PC-9 (cell line): ENCODE results near the gene S100A11. TPM values are rescaled to one million over a fixed set of nuclear protein-coding genes. Genes with fewer than 3 reads are reported as not detected.

Experiments used
- BruUV-seq: library from RNA; stranded (reverse); fragments of 400-500 nt; replicated peaks from 2 replicates; lab custom pipeline; 2021; lab: Mats Ljungman, UMichigan
- CTCF ChIA-PET: fragments of 300-600 bp; sonication (Branson Sonifier 250); formaldehyde crosslinking; loops from one replicate; lab custom pipeline; 2022; ENCODE audit warnings: antibody characterized with exemption; lab: Charles Lee
- POLR2A ChIA-PET: fragments of 300-600 bp; sonication (Branson Sonifier 250); formaldehyde crosslinking; loops from one replicate; lab custom pipeline; 2022; ENCODE audit warnings: antibody characterized with exemption; ENCODE audit not compliant: unreplicated experiment; lab: Charles Lee
- DNase-seq, 2 experiments: peaks; one replicate each; pipeline versions ENCODE4 v3.0.0 to v3.0.0-alpha.2; 2015 to 2022; ENCODE audit warnings: mixed read lengths in 1 of 2
- H2AFZ ChIP-seq: fragments of 200-600 bp; sonication (generic); 2 replicates; pipeline ENCODE4 v1.8.1; 2017; ENCODE audit warnings: antibody characterized with exemption
- H3F3A ChIP-seq: fragments of 200-600 bp; sonication (generic); 2 replicates; pipeline ENCODE4 v1.8.1; 2017; ENCODE audit warnings: antibody characterized with exemption, mild to moderate bottlenecking, low read depth; ENCODE audit not compliant: insufficient read depth
- H3K27ac ChIP-seq: fragments of 200-600 bp; sonication (generic); 2 replicates; pipeline ENCODE4 v1.6.1; 2016; ENCODE audit warnings: mixed run types
- H3K27me3 ChIP-seq: fragments of 200-600 bp; sonication (generic); 2 replicates; pipeline ENCODE4 v1.6.1; 2016; ENCODE audit warnings: low read depth, mixed run types; ENCODE audit not compliant: insufficient read depth
- H3K36me3 ChIP-seq: fragments of 200-600 bp; sonication (generic); 2 replicates; pipeline ENCODE4 v1.6.1; 2016; ENCODE audit warnings: low read depth, mixed run types
- H3K4me1 ChIP-seq: fragments of 200-600 bp; sonication (generic); replicated peaks from 2 replicates; pipeline ENCODE4 v1.6.1; 2016; ENCODE audit warnings: mixed run types; ENCODE audit not compliant: insufficient read depth
- H3K4me2 ChIP-seq: fragments of 200-600 bp; sonication (generic); 2 replicates; pipeline ENCODE4 v1.6.1; 2017; ENCODE audit warnings: mixed run types
- H3K4me3 ChIP-seq: fragments of 200-600 bp; sonication (generic); 2 replicates; pipeline ENCODE4 v1.6.1; 2016; ENCODE audit warnings: mixed run types
- H3K79me2 ChIP-seq: fragments of 200-600 bp; sonication (generic); 2 replicates; pipeline ENCODE4 v1.6.1; 2017; ENCODE audit warnings: low read depth, mixed run types
- H3K9me2 ChIP-seq: fragments of 200-600 bp; sonication (generic); 2 replicates; pipeline ENCODE4 v1.8.1; 2017; ENCODE audit warnings: mild to moderate bottlenecking; ENCODE audit not compliant: insufficient read depth
- H3K9me3 ChIP-seq: fragments of 200-600 bp; sonication (generic); 2 replicates; pipeline ENCODE4 v1.8.1; 2016; ENCODE audit warnings: low read depth; ENCODE audit not compliant: insufficient read depth
- H4K20me1 ChIP-seq: fragments of 200-600 bp; sonication (generic); 2 replicates; pipeline ENCODE4 v1.8.1; 2017; ENCODE audit not compliant: insufficient read depth
- EZH2 ChIP-seq: fragments of 200-600 bp; sonication (generic); IDR thresholded peaks from 2 replicates; pipeline ENCODE4 v1.8.0; 2017; ENCODE audit warnings: antibody characterized with exemption, low read depth
- intact Hi-C: fragments of 100-400 bp; cut with micrococcal nuclease; formaldehyde crosslinking; loops from one replicate; pipeline ENCODE4 v1.10.0; 2022; ENCODE audit not compliant: unreplicated experiment
- total RNA-seq: library from RNA; stranded (reverse); gene quantifications from 2 replicates; pipeline ENCODE4 v1.2.3, GENCODE V29; 2021
- TF ChIP-seq, protein P1 (sequence below): fragments of 200-600 bp; sonication (generic); conservative IDR thresholded peaks from 2 replicates; pipeline ENCODE4 v1.6.1; 2017; ENCODE audit warnings: mixed run types, antibody characterized with exemption, mild to moderate bottlenecking, moderate library complexity

Gene S100A11
- total RNA-seq, 1 experiment from 2014 or later = 868 TPM

DNA sequence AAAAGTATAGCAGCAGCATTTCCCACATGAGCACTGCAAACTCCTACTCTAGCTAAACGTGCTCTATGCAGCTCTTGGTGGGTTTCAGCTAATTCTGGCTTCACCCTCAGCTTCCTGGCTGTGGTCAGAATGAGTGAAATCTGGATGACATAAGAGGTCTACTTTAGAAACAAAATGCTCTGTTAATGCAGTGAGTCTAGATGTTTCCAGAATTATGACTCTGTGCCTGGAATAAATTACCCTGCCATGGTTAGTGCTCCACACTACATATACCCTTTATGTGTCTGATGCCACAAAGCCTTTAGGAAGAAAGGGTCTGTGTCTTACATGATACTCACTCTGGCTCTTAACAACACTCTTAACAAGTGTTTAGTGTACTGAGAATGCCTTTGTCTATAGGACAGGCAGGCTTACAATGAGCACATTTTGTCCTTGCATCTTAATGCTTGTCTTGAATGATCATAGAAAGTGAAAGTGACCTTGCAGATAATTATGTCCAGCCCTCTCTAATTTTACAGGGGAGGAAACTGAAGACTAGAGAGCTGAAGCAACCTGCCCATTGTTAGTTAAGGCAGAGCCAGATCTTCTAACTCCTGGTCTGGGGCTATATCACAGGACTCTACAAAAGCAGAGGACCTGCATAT lies 52.4 kb downstream of the S100A11 start:
- H3K4me3 ChIP-seq = no peak overlapping the region
- no peak overlapping the region for H2AFZ ChIP-seq
- H3K4me1 ChIP-seq = peaks cover 93% of the 10 kb centered on the region
- H3K9me3 ChIP-seq = no peaks in the 10 kb centered on the region
- no peaks in the 10 kb centered on the region for H3K27me3 ChIP-seq
- no peak for DNase-seq
- no TSS peak for BruUV-seq
- no peak for TF ChIP-seq EZH2
- TF ChIP-seq, protein P1, sequence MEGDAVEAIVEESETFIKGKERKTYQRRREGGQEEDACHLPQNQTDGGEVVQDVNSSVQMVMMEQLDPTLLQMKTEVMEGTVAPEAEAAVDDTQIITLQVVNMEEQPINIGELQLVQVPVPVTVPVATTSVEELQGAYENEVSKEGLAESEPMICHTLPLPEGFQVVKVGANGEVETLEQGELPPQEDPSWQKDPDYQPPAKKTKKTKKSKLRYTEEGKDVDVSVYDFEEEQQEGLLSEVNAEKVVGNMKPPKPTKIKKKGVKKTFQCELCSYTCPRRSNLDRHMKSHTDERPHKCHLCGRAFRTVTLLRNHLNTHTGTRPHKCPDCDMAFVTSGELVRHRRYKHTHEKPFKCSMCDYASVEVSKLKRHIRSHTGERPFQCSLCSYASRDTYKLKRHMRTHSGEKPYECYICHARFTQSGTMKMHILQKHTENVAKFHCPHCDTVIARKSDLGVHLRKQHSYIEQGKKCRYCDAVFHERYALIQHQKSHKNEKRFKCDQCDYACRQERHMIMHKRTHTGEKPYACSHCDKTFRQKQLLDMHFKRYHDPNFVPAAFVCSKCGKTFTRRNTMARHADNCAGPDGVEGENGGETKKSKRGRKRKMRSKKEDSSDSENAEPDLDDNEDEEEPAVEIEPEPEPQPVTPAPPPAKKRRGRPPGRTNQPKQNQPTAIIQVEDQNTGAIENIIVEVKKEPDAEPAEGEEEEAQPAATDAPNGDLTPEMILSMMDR = no peak
- H3K36me3 ChIP-seq = peaks cover 70% of the 10 kb centered on the region
- no peaks in the 10 kb centered on the region for H3K9me2 ChIP-seq
- 0 out of 2 replicates have a peak, but pooled peaks cover 3% of the 10 kb centered on the region for H4K20me1 ChIP-seq
- H3K79me2 ChIP-seq = peaks cover 70% of the 10 kb centered on the region
- H3F3A ChIP-seq = peaks cover 94% of the 10 kb centered on the region
- intact Hi-C loops = loop anchor here (10.0 kb wide), 1 partner anchor 920 kb away; the partner anchor contains the start of gene IVL
- ChIA-PET POLR2A (interaction anchor here (0.6 to 0.7 kb wide), 2 partner anchors 14 to 22 kb away, joined by 3 to 11 read pairs; no protein-coding TSS in a partner anchor), CTCF (no interaction called here)
- H3K27ac ChIP-seq = peak overlapping the region; percentile 9; the same call in 1 of the 2 replicates
- H3K4me2 ChIP-seq = no peak overlapping the region

Other genes with a start within 250 kb of the S100A11 start
- gene TDRKH, start 246.5 kb downstream of the S100A11 start, total RNA-seq = 13.4 and 17.3 TPM in 2 replicates
- not detected in 2 replicates for gene LINGO4, start 231.6 kb downstream of the S100A11 start, total RNA-seq
- gene RORC, start 205.2 kb downstream of the S100A11 start, total RNA-seq = 0.35 and 0.70 TPM in 2 replicates
- 1.4 and 1.5 TPM in 2 replicates for gene C2CD4D, start 197.2 kb downstream of the S100A11 start, total RNA-seq
- gene THEM5, start 183.3 kb downstream of the S100A11 start, total RNA-seq = not detected in 2 replicates
- 24.1 and 41.4 TPM in 2 replicates for gene THEM4, start 127.5 kb downstream of the S100A11 start, total RNA-seq
- gene S100A10, start 43.1 kb downstream of the S100A11 start, total RNA-seq = 966 and 1,436 TPM in 2 replicates
- gene TCHHL1, start 52.1 kb upstream of the S100A11 start, total RNA-seq = not detected in 2 replicates
- gene TCHH, start 78.4 kb upstream of the S100A11 start, total RNA-seq = 0.04 TPM in 1 of 2 replicates, not detected in the other
- not detected in 2 replicates for gene RPTN, start 122.2 kb upstream of the S100A11 start, total RNA-seq
- not detected in 2 replicates for gene HRNR, start 187.2 kb upstream of the S100A11 start, total RNA-seq